PFSK-1 (cell line): ENCODE results near the gene UIMC1.

Experiments used
- FOXP2 ChIP-seq: optimal IDR thresholded peaks from 2 replicates; pipeline ENCODE3; 2011; ENCODE audit warnings: borderline replicate concordance, control low read depth, inconsistent platforms; ENCODE audit not compliant: insufficient read depth; ENCODE audit errors: extremely low read length, extremely low read depth
- POLR2AphosphoS5 ChIP-seq: IDR thresholded peaks from 2 replicates; pipeline ENCODE4 v1.6.1; 2012; ENCODE audit warnings: low read depth, mild to moderate bottlenecking, control low read depth, low read length, moderate library complexity
- SIN3A ChIP-seq: IDR thresholded peaks from 2 replicates; pipeline ENCODE4 v1.6.1; 2012; ENCODE audit warnings: mild to moderate bottlenecking, low read length, moderate library complexity, borderline replicate concordance; ENCODE audit not compliant: insufficient read depth
- TAF1 ChIP-seq: IDR thresholded peaks from 2 replicates; pipeline ENCODE4 v1.6.1; 2012; ENCODE audit warnings: low read length, control low read depth, borderline replicate concordance; ENCODE audit not compliant: insufficient read depth
- TF ChIP-seq, protein P1 (sequence below), 2 experiments: IDR thresholded peaks; 2 replicates each; pipeline versions ENCODE4 v1.6.1 to v1.8.0; 2011 to 2012; ENCODE audit warnings: low read depth in 2 of 2, low read length in 2 of 2, control low read depth in 1 of 2, inconsistent platforms in 1 of 2, mild to moderate bottlenecking in 1 of 2, moderate library complexity in 1 of 2; ENCODE audit not compliant: insufficient read depth in 1 of 2

Gene UIMC1

DNA sequence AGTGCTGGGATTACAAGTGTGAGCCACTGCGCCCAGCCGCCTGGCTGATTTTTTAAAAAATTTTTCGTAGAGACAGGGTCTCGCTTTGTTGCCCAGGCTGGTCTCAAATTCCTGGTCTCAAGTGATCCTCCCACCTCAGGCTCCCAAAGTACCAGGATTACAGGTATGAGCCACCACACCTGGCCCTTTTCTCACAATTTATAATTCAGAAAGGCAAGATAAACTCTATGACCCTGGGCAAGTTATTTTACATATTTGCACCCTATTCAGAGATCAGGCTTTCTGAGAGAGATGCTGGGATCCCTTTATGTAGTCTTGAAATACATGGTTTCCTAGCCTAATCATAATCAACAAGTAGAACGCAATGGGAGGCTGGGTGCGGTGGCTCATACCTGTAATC lies 36.5 kb upstream of the UIMC1 start:
- TF ChIP-seq TAF1, result no peak
- no peak for TF ChIP-seq FOXP2
- TF ChIP-seq SIN3A, result no peak

DNA sequence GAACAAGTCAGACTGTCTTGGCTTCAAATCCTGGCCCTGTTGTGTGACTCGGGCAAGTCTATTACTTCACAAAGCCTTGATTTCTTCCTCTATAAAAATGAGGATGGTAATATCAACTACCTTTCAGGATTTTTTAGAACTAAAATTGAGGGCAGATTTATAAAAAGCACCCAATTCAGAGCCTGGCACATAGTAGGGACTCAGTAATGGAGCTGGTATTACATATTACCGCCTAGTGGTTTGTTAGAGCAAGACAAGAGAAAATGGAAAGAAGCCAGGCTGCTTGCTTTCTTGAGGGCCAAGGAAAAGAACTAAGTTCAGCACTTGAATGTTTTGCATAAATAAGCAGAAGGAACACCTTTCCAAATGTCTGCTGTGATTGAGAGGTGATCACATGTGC lies 35.4 kb upstream of the UIMC1 start:
- TF ChIP-seq POLR2AphosphoS5 (no peak), SIN3A (no peak), FOXP2 (no peak), TAF1 (no peak)
- TF ChIP-seq, protein P1, sequence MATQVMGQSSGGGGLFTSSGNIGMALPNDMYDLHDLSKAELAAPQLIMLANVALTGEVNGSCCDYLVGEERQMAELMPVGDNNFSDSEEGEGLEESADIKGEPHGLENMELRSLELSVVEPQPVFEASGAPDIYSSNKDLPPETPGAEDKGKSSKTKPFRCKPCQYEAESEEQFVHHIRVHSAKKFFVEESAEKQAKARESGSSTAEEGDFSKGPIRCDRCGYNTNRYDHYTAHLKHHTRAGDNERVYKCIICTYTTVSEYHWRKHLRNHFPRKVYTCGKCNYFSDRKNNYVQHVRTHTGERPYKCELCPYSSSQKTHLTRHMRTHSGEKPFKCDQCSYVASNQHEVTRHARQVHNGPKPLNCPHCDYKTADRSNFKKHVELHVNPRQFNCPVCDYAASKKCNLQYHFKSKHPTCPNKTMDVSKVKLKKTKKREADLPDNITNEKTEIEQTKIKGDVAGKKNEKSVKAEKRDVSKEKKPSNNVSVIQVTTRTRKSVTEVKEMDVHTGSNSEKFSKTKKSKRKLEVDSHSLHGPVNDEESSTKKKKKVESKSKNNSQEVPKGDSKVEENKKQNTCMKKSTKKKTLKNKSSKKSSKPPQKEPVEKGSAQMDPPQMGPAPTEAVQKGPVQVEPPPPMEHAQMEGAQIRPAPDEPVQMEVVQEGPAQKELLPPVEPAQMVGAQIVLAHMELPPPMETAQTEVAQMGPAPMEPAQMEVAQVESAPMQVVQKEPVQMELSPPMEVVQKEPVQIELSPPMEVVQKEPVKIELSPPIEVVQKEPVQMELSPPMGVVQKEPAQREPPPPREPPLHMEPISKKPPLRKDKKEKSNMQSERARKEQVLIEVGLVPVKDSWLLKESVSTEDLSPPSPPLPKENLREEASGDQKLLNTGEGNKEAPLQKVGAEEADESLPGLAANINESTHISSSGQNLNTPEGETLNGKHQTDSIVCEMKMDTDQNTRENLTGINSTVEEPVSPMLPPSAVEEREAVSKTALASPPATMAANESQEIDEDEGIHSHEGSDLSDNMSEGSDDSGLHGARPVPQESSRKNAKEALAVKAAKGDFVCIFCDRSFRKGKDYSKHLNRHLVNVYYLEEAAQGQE (IDR thresholded peaks at IDR 0.05; ENCODE audit: insufficient read depth in 1 of 2, low read depth in 2 of 2, low read length in 2 of 2), result no peak

DNA sequence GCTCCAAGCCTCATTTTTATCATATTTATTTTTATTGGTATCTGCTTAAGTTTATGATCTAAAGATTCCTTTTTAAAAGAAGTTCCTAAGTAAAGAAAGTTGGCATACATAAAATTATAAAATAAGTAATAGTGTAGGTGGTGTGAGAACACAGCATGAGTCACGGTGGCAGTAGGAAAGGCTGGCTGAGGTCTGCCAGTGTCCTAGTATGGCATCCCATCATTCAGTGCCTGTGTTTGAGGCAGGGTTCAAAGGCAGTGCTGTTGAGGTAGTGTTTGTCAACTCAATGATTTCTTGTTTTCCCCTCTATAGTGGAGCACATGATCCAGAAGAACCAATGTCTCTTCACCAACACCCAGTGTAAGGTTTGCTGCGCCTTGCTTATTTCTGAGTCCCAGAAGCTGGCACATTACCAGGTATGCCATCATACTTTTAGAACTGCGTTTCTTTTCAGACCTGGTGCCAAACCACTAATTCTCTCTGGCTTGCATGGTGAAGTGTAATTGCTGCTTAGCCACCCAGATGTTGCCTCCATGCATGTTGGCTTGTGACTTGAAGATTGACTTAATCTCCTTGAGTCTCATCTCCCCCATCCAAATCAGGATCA lies 34.3 kb upstream of the UIMC1 start:
- TF ChIP-seq, protein P1 (IDR thresholded peaks at IDR 0.05; ENCODE audit: insufficient read depth in 1 of 2, low read depth in 2 of 2, low read length in 2 of 2), result no peak
- TF ChIP-seq TAF1 (no peak), POLR2AphosphoS5 (no peak), FOXP2 (no peak), SIN3A (no peak)

DNA sequence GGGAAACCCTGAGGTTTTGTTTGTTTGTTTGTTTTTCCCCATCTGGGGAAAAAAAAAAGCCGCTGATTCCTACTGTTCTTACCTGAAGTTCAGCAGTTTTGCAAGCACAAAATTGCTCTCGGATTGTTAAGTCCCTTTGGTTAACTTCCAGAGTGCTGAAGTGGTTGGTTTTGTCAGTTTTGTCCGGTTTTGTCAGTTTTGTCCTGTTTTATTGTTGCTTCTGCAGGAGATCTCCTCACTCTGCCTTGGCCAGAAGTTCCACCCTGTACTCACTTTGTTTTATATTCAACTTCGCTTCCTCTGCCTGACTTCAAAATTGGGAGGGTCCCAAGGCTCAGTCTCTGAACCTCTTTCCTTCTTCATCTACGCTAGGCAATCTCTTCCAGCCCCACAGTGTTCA lies 30.3 kb upstream of the UIMC1 start:
- TF ChIP-seq FOXP2 (no peak), SIN3A (no peak), POLR2AphosphoS5 (no peak), TAF1 (no peak)
- TF ChIP-seq, protein P1 (IDR thresholded peaks at IDR 0.05; ENCODE audit: insufficient read depth in 1 of 2, low read depth in 2 of 2, low read length in 2 of 2), result no peak

DNA sequence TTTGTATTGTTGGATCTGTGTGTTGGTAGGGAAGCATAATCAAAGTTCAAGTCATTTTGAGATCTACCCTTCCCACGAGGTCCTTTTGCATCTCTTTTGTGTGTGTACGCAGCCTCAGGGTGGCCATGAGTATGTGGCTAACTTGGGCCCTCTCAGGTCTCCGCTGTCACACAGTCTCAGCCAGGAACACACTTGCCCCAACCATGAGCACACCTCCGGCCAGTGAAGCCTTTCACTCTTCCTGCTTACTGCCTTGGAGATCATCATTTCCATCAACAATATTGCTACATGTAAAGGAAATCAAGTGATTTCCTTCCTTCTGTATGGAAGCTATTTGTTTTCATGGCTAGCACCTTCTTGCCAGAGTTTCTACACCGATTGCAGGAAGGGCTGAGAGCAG lies 29.9 kb upstream of the UIMC1 start:
- TF ChIP-seq POLR2AphosphoS5 (no peak), TAF1 (no peak), FOXP2 (no peak), SIN3A (no peak)
- TF ChIP-seq, protein P1 (IDR thresholded peaks at IDR 0.05; ENCODE audit: insufficient read depth in 1 of 2, low read depth in 2 of 2, low read length in 2 of 2), result no peak

DNA sequence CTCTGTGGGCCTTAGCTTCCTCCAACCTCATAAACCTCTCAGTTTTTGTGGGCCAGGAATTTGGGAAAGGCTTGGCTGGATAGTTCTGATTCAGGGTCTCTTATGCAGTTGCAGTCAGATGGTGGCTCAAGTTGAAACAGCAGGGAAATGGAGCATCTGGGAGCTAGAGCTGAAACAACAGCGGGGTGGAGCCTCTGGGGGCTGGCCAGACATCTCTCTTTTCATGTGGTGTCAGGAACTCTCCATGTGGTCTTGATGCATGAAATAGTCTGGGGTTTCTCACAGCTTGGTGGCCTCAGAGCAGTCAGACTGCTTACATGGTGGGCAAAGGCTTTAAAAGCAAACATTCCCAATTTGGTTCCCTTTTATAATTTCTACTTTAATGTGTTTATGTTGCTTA lies 29.4 kb upstream of the UIMC1 start:
- TF ChIP-seq FOXP2 (no peak), TAF1 (no peak), POLR2AphosphoS5 (no peak), SIN3A (no peak)
